Astrocyte of the cerebellum (primary cell): ENCODE measurements around the gene ABHD3.

Experiments
- DNase-seq: peaks from one replicate; pipeline ENCODE4 v3.0.0-alpha.2; 2011; ENCODE audit warnings: low read depth
- H3K4me3 ChIP-seq: 2 replicates; pipeline ENCODE4 v1.5.1; 2011; ENCODE audit warnings: mild to moderate bottlenecking, low read depth, low read length, moderate library complexity
- in situ Hi-C: cut with HindIII; loops from 2 replicates; pipeline ENCODE4 v1.10.0; 2017; ENCODE audit warnings: low sequenced_read_pairs
- TF ChIP-seq, protein P1 (sequence below): IDR thresholded peaks from 2 replicates; pipeline ENCODE4 v1.5.1; 2012; ENCODE audit warnings: low read length, low read depth, moderate library complexity, mild to moderate bottlenecking; ENCODE audit errors: missing control alignments

The ABHD3 gene

DNA sequence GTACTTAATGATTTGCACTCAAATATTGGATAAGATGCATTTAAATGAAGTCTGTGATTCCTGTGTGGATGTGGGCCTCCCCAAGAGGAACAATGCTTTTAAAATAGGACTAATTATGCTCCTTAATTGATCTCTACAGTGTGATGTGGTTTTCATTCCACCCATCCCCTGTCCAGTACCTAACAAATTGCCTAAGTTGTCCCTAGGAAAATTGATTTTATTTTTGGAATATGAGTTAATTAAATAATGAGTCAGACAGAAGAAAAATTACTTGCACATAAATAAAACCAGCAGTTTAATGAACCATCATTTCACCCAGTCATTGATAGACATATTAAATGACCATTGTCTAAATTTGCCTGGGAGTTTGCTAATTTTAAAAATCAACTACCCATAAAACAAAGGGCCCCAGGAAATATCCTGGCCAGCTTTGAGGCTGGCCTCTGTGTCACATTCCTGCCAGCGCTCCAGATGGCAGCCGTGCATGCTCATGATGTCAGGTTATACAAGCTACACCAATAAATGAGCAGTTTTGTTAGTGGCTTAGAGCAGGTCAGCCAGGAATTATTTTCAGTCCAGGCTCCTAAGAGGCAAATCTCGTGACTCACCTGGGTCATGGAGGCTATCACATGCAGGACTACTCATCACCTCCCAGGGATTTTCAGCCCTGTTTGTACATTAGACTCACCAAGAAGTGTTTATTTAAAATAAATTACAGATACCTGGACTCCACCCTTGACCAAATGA lies 31.9 kb downstream of the ABHD3 start:
- no peak overlapping the region for H3K4me3 ChIP-seq
- peak; percentile 19 for DNase-seq
- TF ChIP-seq, protein P1, sequence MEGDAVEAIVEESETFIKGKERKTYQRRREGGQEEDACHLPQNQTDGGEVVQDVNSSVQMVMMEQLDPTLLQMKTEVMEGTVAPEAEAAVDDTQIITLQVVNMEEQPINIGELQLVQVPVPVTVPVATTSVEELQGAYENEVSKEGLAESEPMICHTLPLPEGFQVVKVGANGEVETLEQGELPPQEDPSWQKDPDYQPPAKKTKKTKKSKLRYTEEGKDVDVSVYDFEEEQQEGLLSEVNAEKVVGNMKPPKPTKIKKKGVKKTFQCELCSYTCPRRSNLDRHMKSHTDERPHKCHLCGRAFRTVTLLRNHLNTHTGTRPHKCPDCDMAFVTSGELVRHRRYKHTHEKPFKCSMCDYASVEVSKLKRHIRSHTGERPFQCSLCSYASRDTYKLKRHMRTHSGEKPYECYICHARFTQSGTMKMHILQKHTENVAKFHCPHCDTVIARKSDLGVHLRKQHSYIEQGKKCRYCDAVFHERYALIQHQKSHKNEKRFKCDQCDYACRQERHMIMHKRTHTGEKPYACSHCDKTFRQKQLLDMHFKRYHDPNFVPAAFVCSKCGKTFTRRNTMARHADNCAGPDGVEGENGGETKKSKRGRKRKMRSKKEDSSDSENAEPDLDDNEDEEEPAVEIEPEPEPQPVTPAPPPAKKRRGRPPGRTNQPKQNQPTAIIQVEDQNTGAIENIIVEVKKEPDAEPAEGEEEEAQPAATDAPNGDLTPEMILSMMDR = no peak
- in situ Hi-C loops = no loop called here

DNA sequence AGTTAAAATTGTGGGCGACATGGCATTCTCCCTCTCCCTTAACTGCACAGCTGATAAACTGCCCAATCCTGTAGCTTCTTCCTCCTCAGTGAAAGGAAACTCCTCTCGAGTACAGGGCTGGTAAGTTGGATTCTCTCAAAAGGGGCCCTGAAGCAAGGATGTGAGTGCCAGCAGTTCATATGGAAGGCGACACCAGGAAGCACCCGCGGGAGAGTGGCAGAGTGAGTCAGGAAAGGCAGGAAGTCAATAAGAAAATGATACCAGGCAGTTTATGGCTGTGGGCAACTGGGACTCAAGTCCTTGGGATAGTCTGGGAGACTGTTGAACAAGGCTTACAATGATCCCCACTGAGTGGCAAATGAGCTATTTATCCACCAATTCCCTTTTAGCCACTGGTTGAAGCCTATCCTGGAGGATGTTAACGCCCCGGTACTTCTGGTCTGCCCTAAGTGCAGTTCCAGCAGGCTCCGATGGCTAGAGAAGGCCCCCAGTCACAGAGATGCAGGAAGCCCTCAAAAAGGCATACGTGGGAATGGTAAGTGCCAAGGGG lies 34.8 kb downstream of the ABHD3 start:
- H3K4me3 ChIP-seq = no peak overlapping the region
- TF ChIP-seq, protein P1 = no peak
- DNase-seq = no peak
- in situ Hi-C loops = no loop called here

DNA sequence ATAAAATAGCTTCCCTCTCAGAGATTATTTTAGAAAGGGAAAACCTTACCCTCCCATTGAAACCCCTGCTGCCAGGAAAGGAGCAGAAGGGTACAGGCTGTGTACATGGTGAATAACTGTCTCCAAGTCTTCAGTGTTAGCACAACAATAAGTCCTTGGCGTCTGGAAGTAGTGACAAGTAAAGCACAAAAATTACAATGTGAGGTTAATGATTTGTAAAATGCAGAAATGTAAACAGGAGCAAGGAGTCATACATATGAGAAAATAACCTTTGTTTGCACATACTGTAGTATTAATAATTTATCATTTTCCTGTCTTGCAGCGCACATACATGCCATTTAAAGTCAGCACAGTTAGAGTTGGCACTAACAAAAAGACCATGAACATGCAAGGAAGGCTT lies 40.5 kb downstream of the ABHD3 start:
- TF ChIP-seq, protein P1 = no peak
- in situ Hi-C loops = no loop called here
- H3K4me3 ChIP-seq = no peak overlapping the region
- DNase-seq = no peak

DNA sequence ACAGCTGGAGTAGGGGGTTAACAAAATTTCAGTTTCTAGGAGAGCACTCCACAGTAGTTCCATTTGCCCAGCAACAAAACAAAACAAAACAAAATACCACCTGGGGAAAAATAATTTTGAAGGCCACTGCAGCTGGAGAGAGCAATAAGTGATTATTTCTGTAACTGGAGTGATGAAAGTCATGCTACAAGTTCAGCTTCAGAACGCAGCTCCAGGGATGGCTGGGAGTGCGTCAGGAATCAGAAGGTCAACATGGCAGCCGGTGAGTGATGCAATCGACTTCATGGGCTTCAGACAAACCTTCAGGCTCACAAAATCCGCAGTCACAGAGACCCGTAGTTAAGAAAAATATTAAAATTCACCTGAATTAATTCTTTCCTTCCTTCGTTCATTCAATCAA lies 41.0 kb downstream of the ABHD3 start:
- in situ Hi-C loops = no loop called here
- TF ChIP-seq, protein P1 = no peak
- no peak for DNase-seq
- no peak overlapping the region for H3K4me3 ChIP-seq

DNA sequence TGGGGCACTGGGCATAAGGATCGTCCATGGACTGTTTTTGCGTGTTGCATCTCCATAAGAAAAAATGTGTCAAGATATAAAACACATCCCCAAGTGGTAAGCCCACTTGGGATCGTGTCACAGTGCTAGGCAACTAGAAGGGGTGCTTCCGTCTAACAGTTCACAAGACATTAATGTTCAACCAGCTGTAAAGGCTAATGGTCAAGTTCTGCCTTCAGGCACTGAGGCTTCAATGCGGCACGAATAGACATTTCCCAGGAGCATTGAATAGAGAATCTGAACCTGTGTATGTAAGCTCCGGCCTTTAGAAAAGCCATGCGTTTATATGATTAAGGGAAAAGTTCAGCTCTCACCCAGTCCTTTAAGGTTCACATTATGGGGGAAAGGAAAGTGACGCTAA lies 42.0 kb downstream of the ABHD3 start:
- in situ Hi-C loops = no loop called here
- no peak for DNase-seq
- TF ChIP-seq, protein P1 = no peak
- no peak overlapping the region for H3K4me3 ChIP-seq

DNA sequence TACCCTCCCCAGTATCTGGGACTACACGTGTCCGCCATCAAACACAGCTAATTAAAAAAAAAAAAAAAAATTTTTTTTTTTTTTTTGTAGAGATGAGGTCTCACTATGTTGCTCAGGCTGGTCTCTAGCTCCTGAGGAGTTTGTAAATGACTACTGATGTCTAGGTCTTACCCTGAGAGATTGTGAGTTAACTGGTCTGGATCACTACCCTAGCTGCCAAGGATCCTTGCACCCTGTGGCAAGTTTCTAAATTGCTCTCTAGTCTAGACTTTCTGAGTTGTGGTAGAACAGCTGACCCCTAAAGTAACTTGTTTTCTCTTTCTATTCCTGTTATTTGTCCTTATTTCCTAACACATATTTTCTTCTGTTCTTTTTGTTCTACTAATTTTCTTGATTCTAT lies 44.5 kb downstream of the ABHD3 start:
- DNase-seq = no peak
- in situ Hi-C loops = no loop called here
- TF ChIP-seq, protein P1 = no peak
- H3K4me3 ChIP-seq = no peak overlapping the region

DNA sequence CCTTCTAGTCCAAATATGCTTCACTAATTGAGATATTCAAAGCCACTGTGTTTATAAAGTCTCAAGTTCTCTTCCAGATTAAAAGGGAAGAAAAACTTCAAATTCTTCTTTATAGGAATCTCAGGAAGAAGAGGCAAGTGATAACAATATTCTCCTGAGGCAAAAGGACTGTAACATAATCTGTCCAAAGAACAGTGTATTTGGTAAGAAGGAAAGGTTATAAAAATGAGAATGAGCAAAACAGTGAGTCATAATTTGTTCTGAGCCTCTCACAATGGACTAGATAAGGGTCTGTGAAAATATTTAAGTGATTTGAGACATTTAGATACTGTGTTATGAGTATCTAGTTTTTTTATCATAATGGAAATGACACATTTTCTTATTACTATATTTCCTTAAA lies 48.2 kb downstream of the ABHD3 start:
- in situ Hi-C loops = no loop called here
- DNase-seq = peak; percentile 2
- TF ChIP-seq, protein P1 = no peak
- H3K4me3 ChIP-seq = no peak overlapping the region
